GM19240 (cell line): ENCODE results near the gene WDR20.
"Not testable (repeated sequence)": the region's sequence is repeated elsewhere in the genome, so short reads cannot be mapped to it uniquely, and the experiment has no call there.

Experiments used
- DNase-seq: peaks from one replicate; pipeline ENCODE4 v3.0.0; 2011; ENCODE audit warnings: low spot score; ENCODE audit not compliant: insufficient read length

The WDR20 gene

GRCh38 chr14:102171173-102172020 lies 31.7 kb downstream of the WDR20 start:
- DNase-seq, result no peak

GRCh38 chr14:102172021-102172272 lies 32.2 kb downstream of the WDR20 start:
- not testable (repeated sequence) for DNase-seq

- DNase-seq, result not testable (repeated sequence)
Measured at GRCh38 chr14:102172721-102173120, 33.0 kb downstream of the WDR20 start.

DNA sequence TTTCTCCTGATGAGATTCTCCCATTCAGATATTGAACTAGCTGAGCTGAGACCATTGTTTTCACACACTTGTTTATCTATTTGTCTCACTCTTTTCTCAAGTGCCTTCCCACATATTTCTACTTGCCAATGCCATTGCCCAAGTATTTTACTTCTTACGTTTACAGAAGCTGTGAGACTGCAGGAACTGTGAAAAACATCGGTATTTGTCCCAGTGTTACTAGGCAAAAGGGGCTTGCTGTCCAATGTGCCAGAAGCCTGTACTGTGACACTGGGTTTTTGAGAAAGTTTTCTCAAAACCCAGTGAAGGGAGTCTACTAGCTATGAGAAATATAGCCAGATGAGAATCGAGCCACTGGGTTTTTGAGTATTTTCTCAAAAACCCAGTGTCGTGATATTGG lies 37.5 kb downstream of the WDR20 start:
- no peak for DNase-seq

GRCh38 chr14:102178806-102179205 lies 39.1 kb downstream of the WDR20 start:
- no peak for DNase-seq

GRCh38 chr14:102180248-102180998 lies 40.7 kb downstream of the WDR20 start:
- no peak for DNase-seq

DNA sequence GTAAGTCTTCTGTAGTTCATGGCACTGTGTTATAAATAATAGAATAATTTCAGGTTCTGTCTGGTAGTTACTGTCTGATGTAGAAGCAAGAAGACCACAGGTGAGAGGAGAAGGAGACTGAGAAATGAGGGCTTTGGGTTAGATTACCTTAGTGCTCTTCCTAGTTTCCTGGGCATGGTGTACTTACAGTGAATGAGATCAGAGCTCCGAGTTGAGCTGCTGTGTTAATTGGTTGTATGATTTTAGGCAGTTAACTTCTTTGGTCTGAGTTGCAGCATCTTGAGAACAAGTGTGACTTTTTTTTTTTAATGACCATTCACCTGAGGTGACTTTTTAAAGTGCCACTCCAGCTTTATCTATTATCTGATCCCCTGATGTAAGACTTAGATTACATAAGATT lies 41.5 kb downstream of the WDR20 start:
- no peak for DNase-seq

GRCh38 chr14:102182190-102182589 lies 42.5 kb downstream of the WDR20 start:
- no peak for DNase-seq

DNA sequence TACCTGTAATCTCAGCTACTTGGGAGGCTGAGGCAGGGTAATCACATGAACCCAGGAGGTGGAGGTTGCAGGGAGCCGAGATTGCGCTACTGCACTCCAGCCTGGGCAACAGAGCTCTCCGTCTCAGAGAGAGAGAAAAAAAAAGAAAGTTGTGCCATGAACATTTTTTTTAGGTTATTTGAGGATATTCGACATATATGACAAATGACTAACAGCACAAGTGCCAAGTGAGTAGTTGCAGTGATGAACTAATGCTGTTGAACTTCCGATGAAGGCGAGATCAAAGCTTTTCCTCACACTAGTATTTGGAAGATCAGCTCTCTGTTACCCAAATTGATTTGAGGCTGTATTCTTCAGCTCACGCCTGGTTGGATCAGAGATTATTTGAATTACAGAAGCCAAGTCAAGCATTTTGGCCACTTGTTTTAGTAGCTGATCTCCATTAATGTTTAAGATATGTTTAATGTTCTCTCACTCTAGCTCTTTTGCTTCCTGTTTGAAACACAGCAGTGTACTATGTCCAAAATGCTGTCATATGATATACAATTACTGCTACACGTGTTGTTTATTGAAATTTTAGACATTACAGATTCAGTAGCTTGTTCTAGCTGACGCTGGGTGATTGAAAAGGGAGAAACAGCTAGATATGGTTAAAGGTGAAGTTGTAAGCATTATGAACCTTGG lies 43.4 kb downstream of the WDR20 start:
- DNase-seq, result no peak

DNA sequence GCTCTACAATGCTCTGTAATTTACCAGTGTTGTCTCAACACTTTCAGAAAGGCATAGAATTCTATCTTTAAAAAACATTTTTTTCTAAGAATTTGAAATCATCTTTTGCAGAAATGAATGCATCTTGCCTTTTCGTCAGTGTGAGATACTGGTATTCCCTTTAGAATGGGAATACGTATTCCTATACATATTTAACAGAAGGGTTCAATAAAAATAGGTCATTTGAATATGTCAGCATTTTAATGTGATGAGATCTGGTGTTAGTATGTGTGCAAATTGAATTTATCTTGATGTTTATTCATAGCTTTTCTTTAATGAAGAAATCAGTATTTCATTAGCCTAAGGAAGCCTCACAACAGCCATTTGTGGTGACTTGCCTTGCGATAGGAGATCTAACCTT lies 44.2 kb downstream of the WDR20 start:
- no peak for DNase-seq

GRCh38 chr14:102184316-102185035 lies 44.8 kb downstream of the WDR20 start:
- DNase-seq, result no peak

- DNase-seq, result no peak
Measured at GRCh38 chr14:102185360-102185759, 45.7 kb downstream of the WDR20 start.

DNA sequence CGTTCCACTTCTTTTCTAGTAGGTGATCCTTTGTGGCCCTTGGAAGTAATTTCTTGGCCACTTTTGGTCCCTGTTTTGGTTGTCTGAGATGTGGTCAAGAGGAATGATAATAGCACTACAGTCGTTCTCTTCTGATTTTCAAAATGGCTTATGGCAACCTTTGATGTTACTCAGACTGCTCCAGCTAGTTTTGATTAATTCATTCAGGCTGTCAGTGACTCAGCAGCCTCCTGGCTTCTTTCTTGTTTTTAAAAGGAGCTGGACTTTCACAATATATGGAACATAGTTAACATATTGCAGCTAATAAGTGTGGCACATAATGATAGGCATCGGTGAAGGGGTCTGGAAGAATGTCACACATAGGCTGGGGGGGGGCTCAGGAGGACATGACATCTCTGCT lies 47.3 kb downstream of the WDR20 start:
- DNase-seq, result no peak

GRCh38 chr14:102187568-102188001 lies 47.9 kb downstream of the WDR20 start:
- no peak for DNase-seq

DNA sequence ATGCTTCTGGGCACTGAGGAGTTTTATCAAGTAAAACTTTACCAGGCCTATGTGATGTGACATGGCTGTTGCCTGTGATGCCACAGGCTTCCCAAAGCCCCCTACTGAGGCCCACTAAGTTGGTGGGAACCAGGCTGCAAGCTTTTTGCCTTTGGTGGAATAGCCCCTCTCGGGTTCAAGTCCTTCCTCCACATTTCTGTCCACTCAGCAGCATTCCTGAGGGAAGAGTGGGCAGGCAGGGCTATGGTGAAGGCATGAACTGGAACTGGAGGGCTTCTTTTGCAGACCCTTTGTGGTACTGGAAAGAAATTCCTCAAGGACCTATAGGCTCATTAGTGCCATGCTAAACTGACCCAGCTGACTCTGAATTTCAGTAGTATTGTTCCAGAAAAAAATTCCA lies 48.5 kb downstream of the WDR20 start:
- no peak for DNase-seq

DNA sequence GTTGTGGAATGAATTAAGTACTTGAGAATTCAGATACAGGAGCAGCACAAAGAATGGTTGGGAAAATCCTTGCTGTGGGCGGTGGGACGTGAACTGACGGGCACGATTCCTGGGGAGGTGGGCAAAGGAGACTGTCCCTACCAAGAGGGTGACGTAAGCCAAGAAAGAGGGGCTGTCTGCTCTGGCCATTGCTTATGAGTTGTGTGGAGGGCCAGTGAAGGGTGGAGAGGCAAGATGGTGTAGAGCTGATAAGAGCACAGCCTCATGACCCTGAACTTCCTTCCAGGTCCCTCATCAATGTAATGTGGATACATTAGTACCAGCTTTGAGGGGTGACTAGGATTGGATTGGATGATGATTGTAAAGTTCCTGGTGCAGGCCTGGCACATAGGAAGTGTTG lies 50.2 kb downstream of the WDR20 start:
- no peak for DNase-seq

- no peak for DNase-seq
Measured at GRCh38 chr14:102192840-102193502, 53.3 kb downstream of the WDR20 start.

DNA sequence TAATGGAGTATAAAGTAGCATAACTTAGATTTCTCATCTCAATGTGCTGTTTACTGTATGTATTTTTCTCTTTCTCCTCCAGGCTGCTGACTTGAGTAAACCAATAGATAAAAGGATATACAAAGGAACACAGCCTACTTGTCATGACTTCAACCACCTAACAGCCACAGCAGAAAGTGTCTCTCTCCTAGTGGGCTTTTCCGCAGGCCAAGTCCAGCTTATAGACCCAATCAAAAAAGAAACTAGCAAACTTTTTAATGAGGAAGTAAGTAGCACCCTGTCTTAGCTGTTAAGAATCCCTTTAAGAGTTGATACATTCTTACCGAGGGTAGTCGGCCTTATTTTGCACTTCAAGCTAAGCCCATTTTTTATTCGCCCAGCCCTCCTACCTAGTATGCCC lies 55.2 kb downstream of the WDR20 start:
- no peak for DNase-seq

DNA sequence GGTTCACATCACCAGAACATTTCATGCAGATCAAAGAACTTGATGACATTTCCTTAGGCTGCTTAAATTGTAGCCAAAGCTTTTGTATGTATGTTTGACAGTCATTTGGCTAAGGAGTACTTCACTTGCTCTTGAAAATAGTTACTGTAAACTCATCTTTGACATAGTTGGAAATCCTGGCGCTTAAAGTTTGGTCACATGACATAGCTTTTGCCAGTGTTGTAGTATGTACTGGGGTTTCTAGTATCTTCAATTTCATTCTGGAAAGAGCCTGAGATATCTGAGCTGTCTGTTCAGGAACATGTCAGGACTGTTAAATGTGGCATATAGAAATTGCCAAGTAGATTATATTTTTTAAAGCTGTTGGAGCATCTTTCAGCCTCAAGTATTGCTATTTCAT lies 55.7 kb downstream of the WDR20 start:
- DNase-seq, result no peak

DNA sequence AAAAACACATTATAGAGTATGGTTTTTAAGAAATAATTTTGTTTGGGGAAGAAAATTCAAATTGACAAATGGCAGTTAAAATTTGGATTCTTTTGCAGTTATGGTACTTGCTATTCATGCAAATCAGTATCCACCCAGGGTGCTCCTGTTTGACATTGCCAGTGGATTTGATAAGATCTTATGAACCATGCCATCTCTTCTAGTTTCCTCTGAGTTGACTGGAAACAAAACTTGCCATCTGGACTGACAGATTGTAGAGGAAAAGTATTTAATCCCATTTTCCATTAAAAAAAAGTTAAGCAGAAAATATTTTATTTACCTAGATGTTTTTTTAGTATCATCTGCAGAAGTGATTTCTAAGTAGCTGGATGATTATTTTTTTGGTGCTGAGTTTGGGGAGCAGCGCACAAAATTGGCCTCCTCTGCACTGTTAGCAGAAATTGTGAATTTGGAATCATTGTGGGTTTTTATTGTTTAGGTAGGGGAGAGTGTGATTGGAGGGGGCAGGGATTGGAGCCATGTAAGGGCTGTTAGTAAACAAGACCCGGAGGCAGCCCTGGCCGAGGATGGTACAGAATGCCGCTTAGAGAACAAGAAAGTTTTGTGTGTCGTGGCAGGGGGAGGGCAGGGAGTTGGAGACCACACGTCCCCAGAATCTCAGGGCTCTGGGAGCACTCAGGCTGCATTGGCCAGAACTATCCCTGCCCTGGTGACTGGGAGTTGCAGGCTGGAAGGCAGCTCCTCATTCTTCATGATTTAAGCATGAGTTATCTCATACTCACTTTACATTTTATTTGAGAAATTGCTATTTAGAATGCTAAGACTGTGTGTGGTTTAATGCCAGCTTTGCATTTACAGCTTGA lies 56.6 kb downstream of the WDR20 start:
- DNase-seq, result no peak
